Astrocyte of the spinal cord (primary cell): ENCODE data around the gene LRPAP1.

ENCODE experiments used
- DNase-seq: peaks from one replicate; pipeline ENCODE4 v3.0.0; 2011; ENCODE audit warnings: low read depth, low spot score
- H3K4me3 ChIP-seq: 2 replicates; pipeline ENCODE4 v1.5.1; 2011; ENCODE audit warnings: low read depth, mild to moderate bottlenecking, low read length, moderate library complexity
- in situ Hi-C: cut with HindIII; loops from 2 replicates; pipeline ENCODE4 v1.10.0; 2017; ENCODE audit warnings: low sequenced_read_pairs
- TF ChIP-seq, protein P1 (sequence below): IDR thresholded peaks from 2 replicates; pipeline ENCODE4 v1.5.1; 2012; ENCODE audit warnings: low read depth, mild to moderate bottlenecking, low read length, inconsistent platforms

Gene LRPAP1

GRCh38 chr4:3520276-3520675, 11.9 kb downstream of the LRPAP1 start:
- in situ Hi-C loops, result no loop called here
- no peak overlapping the region for H3K4me3 ChIP-seq
- TF ChIP-seq, protein P1, sequence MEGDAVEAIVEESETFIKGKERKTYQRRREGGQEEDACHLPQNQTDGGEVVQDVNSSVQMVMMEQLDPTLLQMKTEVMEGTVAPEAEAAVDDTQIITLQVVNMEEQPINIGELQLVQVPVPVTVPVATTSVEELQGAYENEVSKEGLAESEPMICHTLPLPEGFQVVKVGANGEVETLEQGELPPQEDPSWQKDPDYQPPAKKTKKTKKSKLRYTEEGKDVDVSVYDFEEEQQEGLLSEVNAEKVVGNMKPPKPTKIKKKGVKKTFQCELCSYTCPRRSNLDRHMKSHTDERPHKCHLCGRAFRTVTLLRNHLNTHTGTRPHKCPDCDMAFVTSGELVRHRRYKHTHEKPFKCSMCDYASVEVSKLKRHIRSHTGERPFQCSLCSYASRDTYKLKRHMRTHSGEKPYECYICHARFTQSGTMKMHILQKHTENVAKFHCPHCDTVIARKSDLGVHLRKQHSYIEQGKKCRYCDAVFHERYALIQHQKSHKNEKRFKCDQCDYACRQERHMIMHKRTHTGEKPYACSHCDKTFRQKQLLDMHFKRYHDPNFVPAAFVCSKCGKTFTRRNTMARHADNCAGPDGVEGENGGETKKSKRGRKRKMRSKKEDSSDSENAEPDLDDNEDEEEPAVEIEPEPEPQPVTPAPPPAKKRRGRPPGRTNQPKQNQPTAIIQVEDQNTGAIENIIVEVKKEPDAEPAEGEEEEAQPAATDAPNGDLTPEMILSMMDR, result no peak
- DNase-seq, result no peak

DNA sequence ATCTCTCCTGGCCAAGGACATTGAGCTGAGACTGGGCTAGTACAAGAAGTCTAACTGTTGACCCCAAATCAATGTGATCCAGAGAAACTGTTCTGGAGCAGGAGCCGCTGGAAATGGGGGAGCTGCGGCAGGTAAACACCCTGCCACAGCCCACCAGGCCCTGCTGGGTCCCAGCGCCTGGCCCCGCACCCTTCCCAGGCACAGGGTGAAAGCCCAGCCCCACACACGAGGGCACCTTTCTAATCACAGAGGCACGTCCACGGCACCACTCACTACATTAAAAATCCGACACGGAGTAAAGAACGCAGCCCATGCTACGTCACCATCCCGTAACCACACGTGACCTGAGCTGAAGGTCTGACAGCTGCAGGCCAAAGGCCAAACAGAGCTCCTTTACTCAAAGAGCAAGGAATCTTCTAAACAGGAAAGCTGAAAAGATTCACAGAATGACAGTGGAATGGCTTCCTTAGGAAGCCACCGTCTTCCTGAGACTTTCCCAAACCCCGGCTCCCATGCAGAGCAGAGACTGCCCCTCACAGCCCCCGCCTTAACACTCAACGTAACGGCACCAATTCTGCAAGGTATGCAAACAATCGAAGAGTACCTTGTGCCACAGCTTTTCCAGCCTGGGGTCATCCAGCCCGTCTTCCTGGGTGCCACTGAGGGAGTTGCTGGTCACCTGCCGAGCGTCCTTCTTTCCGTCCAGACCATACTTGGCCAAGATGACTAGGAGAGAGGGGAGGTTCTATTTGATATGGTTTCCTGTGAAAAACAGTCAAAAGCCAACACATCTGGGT, 12.6 kb downstream of the LRPAP1 start:
- DNase-seq, result no peak
- in situ Hi-C loops, result no loop called here
- no peak overlapping the region for H3K4me3 ChIP-seq
- TF ChIP-seq, protein P1, result no peak

DNA sequence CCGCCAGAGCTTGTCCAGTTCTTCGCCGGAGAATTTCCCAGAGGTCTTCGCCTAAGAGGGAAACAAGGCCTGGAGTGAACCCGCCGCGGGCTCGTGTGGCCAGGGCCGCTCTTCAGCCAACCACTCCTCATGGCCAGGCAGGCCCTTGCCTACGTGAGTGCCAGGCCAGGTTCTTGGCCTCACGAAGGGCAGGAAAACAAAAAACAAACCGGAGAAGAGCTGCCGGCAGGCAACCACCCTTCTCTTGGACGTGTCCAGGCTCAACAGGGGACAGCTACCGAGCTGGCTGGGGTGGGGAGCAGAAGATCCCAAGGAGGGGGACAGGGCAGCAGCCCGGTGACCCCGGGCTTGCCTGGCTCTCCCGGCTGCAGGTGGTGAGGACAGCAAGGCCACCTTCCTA, 13.3 kb downstream of the LRPAP1 start:
- TF ChIP-seq, protein P1, result no peak
- in situ Hi-C loops, result no loop called here
- no peak overlapping the region for H3K4me3 ChIP-seq
- DNase-seq, result no peak

DNA sequence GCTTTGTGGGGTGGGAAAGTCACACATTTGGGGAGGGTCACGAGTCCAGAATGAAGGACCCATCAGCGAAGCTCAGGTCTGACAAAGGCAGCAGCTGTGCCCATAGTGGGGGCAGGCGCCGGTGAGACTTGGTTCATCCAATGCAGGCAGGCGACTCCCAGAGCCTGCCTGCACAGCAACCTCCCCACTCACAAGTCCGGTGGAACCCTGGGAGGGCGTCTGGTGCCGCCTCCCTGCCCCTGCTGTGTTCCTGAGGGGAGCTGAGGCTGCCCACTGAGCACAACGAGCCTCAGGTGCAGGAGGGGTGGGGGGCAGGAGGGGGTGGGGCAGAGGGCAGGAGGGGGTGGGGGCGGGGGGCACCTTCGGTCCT, 13.7 kb downstream of the LRPAP1 start:
- TF ChIP-seq, protein P1, result no peak
- H3K4me3 ChIP-seq, result no peak overlapping the region
- in situ Hi-C loops, result no loop called here
- DNase-seq, result no peak

DNA sequence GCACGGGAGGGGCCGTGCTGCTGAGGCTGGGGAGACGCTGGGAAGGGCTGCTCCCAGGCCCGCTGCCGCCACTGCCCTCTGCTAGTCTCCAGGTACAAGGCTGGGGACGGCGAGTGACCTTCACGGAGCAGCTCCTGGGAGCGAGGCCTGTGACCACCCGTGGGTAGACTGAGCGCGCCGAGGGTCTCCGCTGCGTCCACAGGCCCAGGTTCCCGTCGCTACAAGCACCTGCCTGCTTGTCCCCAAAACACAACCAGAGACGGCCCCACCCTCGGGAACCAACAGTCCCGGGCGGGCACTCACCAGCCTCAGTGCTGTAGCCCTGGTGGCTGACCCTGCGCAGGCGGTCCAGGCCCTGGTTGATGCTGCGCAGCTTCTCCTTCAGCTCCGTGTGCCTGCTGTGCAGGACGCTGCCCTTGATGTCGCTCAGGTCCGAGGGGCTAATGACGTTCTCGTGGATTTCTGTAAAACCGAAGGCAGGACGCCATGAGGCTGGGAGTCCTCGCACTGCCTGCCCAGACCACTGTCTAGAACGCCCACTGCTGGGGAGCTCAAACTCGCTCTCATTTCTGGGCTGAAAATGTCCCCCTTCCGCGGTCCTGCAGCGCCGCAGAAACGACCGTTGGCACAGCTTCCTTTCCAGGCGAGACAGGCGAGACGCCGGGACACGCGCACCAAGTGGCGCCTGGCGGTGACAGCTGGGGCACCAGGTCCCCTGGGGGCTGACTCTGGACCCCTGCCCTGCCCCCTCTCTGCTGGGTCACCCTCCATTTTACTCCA, 14.3 kb downstream of the LRPAP1 start:
- no peak for DNase-seq
- in situ Hi-C loops, result no loop called here
- no peak overlapping the region for H3K4me3 ChIP-seq
- TF ChIP-seq, protein P1, result no peak

- TF ChIP-seq, protein P1, result no peak
- in situ Hi-C loops, result no loop called here
- H3K4me3 ChIP-seq, result no peak overlapping the region
- no peak for DNase-seq
Observed at GRCh38 chr4:3516836-3517730, 15.1 kb downstream of the LRPAP1 start.
